Neural cell (in vitro differentiated cells): ENCODE data around the gene PRTG. TPM values are rescaled to one million over a fixed set of nuclear protein-coding genes. Genes with fewer than 3 reads are reported as not detected.

Experiments
- H2AFZ ChIP-seq: fragments of 200-600, 300-800 bp; sonication (generic), shearing (Covaris generic); 2 replicates; pipeline ENCODE4 v1.6.0; 2014; ENCODE audit warnings: low read depth, mild to moderate bottlenecking, antibody characterized with exemption, low read length, moderate library complexity
- H3F3A ChIP-seq: fragments of 200-600 bp; shearing (Covaris generic); 2 replicates; pipeline ENCODE4 v1.6.1; 2016; ENCODE audit warnings: mild to moderate bottlenecking, moderate library complexity, mixed read lengths, antibody characterized with exemption, low read length; ENCODE audit not compliant: insufficient read depth, poor library complexity, severe bottlenecking
- H3K27ac ChIP-seq: fragments of 200-600, 300-800 bp; sonication (generic), shearing (Covaris generic); 2 replicates; pipeline ENCODE4 v1.5.1; 2014; ENCODE audit warnings: mild to moderate bottlenecking, low read length, moderate library complexity
- H3K27me3 ChIP-seq: fragments of 300-800, 200-600 bp; sonication (generic), shearing (Covaris generic); 2 replicates; pipeline ENCODE4 v1.6.0; 2014; ENCODE audit warnings: mild to moderate bottlenecking, low read depth, low read length, moderate library complexity; ENCODE audit not compliant: insufficient read depth
- H3K36me3 ChIP-seq: fragments of 300-800, 200-600 bp; sonication (generic), shearing (Covaris generic); 2 replicates; pipeline ENCODE4 v1.5.1; 2014; ENCODE audit warnings: mild to moderate bottlenecking, antibody characterized with exemption, low read length, moderate library complexity; ENCODE audit not compliant: insufficient read depth
- H3K4me2 ChIP-seq: fragments of 300-800, 200-600 bp; sonication (generic), shearing (Covaris generic); 2 replicates; pipeline ENCODE4 v1.6.0; 2014; ENCODE audit warnings: mild to moderate bottlenecking, low read length
- H3K4me3 ChIP-seq: fragments of 300-800, 200-600 bp; sonication (generic), shearing (Covaris generic); 2 replicates; pipeline ENCODE4 v1.5.1; 2014; ENCODE audit warnings: mild to moderate bottlenecking, low read length, moderate library complexity
- H3K79me2 ChIP-seq: fragments of 200-600 bp; shearing (Covaris generic); replicated peaks from 2 replicates; pipeline ENCODE4 v1.6.0; 2014; ENCODE audit warnings: mild to moderate bottlenecking, low read length, moderate library complexity; ENCODE audit not compliant: insufficient read depth
- H3K9ac ChIP-seq: fragments of 300-800, 200-600 bp; sonication (generic), shearing (Covaris generic); 2 replicates; pipeline ENCODE4 v1.6.1; 2016; ENCODE audit warnings: mild to moderate bottlenecking, low read length, mixed read lengths
- H3K9me2 ChIP-seq: fragments of 200-600 bp; shearing (Covaris generic); 2 replicates; pipeline ENCODE4 v1.6.1; 2016; ENCODE audit warnings: mild to moderate bottlenecking, low read length, mixed read lengths; ENCODE audit not compliant: insufficient read depth
- H3K9me3 ChIP-seq: fragments of 200-600, 300-800 bp; sonication (generic), shearing (Covaris generic); 2 replicates; pipeline ENCODE4 v1.6.1; 2016; ENCODE audit warnings: mild to moderate bottlenecking, mixed run types, low read length, moderate library complexity, mixed read lengths
- H4K20me1 ChIP-seq: fragments of 200-600 bp; shearing (Covaris generic); 2 replicates; pipeline ENCODE4 v1.6.1; 2016; ENCODE audit warnings: mild to moderate bottlenecking, mixed run types; ENCODE audit not compliant: insufficient read depth
- CTCF ChIP-seq: fragments of 450-650 bp; IDR thresholded peaks from 2 replicates; pipeline ENCODE4 v1.5.1; 2014; ENCODE audit warnings: antibody characterized with exemption, mild to moderate bottlenecking, moderate library complexity; ENCODE audit not compliant: poor library complexity, severe bottlenecking
- EP300 ChIP-seq: fragments of 450-650 bp; conservative IDR thresholded peaks from 2 replicates; pipeline ENCODE4 v1.6.1; 2014; ENCODE audit warnings: antibody characterized with exemption, mild to moderate bottlenecking, moderate library complexity; ENCODE audit not compliant: poor library complexity, severe bottlenecking
- EZH2 ChIP-seq: fragments of 200-600, 300-800 bp; shearing (Covaris generic), sonication (generic); IDR thresholded peaks from 2 replicates; pipeline ENCODE4 v1.6.1; 2014; ENCODE audit warnings: antibody characterized with exemption, low read length, borderline replicate concordance, mild to moderate bottlenecking; ENCODE audit not compliant: insufficient read depth, poor library complexity, severe bottlenecking
- MXI1 ChIP-seq: fragments of 450-650 bp; conservative IDR thresholded peaks from 2 replicates; pipeline ENCODE4 v1.6.1; 2014; ENCODE audit warnings: antibody characterized with exemption, mild to moderate bottlenecking; ENCODE audit not compliant: poor library complexity, severe bottlenecking
- POLR2AphosphoS5 ChIP-seq: IDR thresholded peaks from 2 replicates; pipeline ENCODE4 v1.6.1; 2012
- RAD21 ChIP-seq: fragments of 450-650 bp; conservative IDR thresholded peaks from 2 replicates; pipeline ENCODE4 v1.6.1; 2014; ENCODE audit warnings: antibody characterized with exemption, mild to moderate bottlenecking, moderate library complexity
- SMC3 ChIP-seq: fragments of 450-650 bp; conservative IDR thresholded peaks from 2 replicates; pipeline ENCODE4 v1.6.1; 2014; ENCODE audit warnings: antibody characterized with exemption, mild to moderate bottlenecking, moderate library complexity; ENCODE audit not compliant: poor library complexity
- TAF1 ChIP-seq: IDR thresholded peaks from 2 replicates; pipeline ENCODE4 v1.6.1; 2012; ENCODE audit warnings: low read depth
- polyA plus RNA-seq: library from polyadenylated mRNA; depleted of rRNA; stranded (reverse); fragments of >200 nt; gene quantifications from 2 replicates; pipeline ENCODE4 v1.2.3, GENCODE V29; 2014
- TF ChIP-seq, protein P1 (sequence below): IDR thresholded peaks from 2 replicates; pipeline ENCODE4 v1.6.1; 2012; ENCODE audit warnings: borderline replicate concordance

Gene PRTG
- polyA plus RNA-seq, 1 donor from 2014 or later = 3.8 TPM

- Histone ChIP-seq H3K79me2 (no peaks in the 10 kb centered on the region), H3K27ac (no peak overlapping the region)
Observed at GRCh38 chr15:55654561-55655031, 88.4 kb downstream of the PRTG start.

DNA sequence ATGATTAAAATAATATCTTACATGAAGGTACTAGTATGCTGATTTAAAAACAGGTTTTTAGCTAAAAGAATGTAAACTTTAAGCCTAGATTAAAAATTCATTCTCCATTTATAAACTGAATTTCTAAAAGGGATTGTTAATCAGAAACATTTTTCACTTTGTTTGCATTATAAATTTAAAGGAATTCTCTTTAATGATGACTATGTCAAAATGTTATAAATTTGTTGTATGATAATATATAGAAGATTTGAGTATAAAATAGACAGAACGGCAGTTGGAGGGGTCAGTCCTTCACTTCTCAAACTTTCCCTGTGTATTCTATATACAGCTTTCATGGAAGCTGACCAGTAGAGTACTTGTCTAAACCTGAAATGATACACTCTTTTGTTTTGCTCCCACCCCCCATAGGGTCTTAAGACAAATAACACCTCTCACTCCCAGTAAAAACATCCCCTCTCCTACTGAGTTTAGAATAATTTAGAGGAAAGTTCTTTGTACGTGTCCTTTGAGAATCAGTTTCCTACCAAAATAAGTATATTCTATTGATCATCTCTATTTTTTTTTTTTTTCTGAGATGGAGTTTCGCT is 90.0 kb downstream of the PRTG start:
- Histone ChIP-seq H3K27ac (no peak overlapping the region), H3F3A (no peaks in the 10 kb centered on the region), H3K4me3 (no peak overlapping the region), H3K79me2 (no peaks in the 10 kb centered on the region), H2AFZ (no peak overlapping the region), H3K27me3 (no peaks in the 10 kb centered on the region), H3K4me2 (no peak overlapping the region), H3K9ac (no peak overlapping the region), H3K9me3 (no peaks in the 10 kb centered on the region), H3K36me3 (no peaks in the 10 kb centered on the region), H3K9me2 (no peaks in the 10 kb centered on the region), H4K20me1 (no peaks in the 10 kb centered on the region)
- TF ChIP-seq SMC3 = no peak
- no peak for TF ChIP-seq EZH2
- no peak for TF ChIP-seq POLR2AphosphoS5
- no peak for TF ChIP-seq CTCF
- TF ChIP-seq TAF1 = no peak
- no peak for TF ChIP-seq MXI1
- TF ChIP-seq, protein P1, sequence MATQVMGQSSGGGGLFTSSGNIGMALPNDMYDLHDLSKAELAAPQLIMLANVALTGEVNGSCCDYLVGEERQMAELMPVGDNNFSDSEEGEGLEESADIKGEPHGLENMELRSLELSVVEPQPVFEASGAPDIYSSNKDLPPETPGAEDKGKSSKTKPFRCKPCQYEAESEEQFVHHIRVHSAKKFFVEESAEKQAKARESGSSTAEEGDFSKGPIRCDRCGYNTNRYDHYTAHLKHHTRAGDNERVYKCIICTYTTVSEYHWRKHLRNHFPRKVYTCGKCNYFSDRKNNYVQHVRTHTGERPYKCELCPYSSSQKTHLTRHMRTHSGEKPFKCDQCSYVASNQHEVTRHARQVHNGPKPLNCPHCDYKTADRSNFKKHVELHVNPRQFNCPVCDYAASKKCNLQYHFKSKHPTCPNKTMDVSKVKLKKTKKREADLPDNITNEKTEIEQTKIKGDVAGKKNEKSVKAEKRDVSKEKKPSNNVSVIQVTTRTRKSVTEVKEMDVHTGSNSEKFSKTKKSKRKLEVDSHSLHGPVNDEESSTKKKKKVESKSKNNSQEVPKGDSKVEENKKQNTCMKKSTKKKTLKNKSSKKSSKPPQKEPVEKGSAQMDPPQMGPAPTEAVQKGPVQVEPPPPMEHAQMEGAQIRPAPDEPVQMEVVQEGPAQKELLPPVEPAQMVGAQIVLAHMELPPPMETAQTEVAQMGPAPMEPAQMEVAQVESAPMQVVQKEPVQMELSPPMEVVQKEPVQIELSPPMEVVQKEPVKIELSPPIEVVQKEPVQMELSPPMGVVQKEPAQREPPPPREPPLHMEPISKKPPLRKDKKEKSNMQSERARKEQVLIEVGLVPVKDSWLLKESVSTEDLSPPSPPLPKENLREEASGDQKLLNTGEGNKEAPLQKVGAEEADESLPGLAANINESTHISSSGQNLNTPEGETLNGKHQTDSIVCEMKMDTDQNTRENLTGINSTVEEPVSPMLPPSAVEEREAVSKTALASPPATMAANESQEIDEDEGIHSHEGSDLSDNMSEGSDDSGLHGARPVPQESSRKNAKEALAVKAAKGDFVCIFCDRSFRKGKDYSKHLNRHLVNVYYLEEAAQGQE = no peak
- no peak for TF ChIP-seq RAD21

More at GRCh38 chr15:55654561-55655031, 88.4 kb downstream of the PRTG start:
- Histone ChIP-seq H3K4me2 (no peak overlapping the region), H3K27me3 (no peaks in the 10 kb centered on the region), H4K20me1 (no peaks in the 10 kb centered on the region), H3F3A (no peaks in the 10 kb centered on the region), H3K9ac (no peak overlapping the region), H3K9me2 (no peaks in the 10 kb centered on the region), H2AFZ (no peak overlapping the region), H3K4me3 (no peak overlapping the region), H3K9me3 (no peaks in the 10 kb centered on the region), H3K36me3 (no peaks in the 10 kb centered on the region)
- TF ChIP-seq POLR2AphosphoS5 = no peak
- TF ChIP-seq CTCF = no peak
- no peak for TF ChIP-seq SMC3
- no peak for TF ChIP-seq EP300
- TF ChIP-seq, protein P1 = no peak
- TF ChIP-seq MXI1 = no peak
- no peak for TF ChIP-seq RAD21
- no peak for TF ChIP-seq TAF1
- TF ChIP-seq EZH2 = no peak
